ENCODE data around the gene DCTD.

The DCTD gene

DNA sequence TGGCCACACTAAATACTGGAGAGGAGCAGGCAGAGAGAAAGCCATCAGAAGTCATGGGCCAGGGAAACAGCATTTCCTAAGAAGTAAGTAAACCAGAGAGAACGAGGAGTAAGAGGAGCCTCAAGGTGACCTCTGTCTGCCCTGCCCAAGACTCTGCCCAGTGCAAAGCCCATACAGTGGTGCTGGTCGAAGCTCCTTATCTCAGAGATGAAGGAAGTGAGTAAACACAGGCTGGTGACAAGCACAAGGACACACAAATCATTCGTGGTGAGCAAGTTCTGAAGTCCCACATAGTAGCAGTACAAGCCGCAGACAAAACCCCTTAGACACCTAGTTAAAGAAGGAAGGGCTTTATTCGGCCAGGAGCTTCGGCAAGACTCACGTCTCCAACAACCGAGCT lies 62.7 kb downstream of the DCTD start:
- Histone ChIP-seq H3K4me1 (ENCODE audit: control insufficient read depth, insufficient read depth, low read length) (no peaks in the 10 kb centered on the region), H3K9me3 (ENCODE audit: control insufficient read depth, insufficient read depth, low read depth, low read length) (no peaks in the 10 kb centered on the region), H3K4me3 (ENCODE audit: low read depth, low read length) (no peak overlapping the region), H3K27ac (ENCODE audit: extremely low read depth, low read depth, low read length) (no peak overlapping the region), H3K36me3 (ENCODE audit: control insufficient read depth in 2 of 2, insufficient read depth in 1 of 2, low read length in 2 of 2) (no peaks in the 10 kb centered on the region)
- ChIA-PET POLR2A (no interaction called here), CTCF (no interaction called here)
- TF ChIP-seq SCRT1 (tag by site-specific recombination; IDR thresholded peaks at IDR 0.05; ENCODE audit: borderline replicate concordance), result no peak
- no peak for TF ChIP-seq ZNF221 (tag by site-specific recombination; IDR thresholded peaks at IDR 0.05; ENCODE audit: borderline replicate concordance)
- no peak for TF ChIP-seq SETDB1 (IDR thresholded peaks at IDR 0.05; ENCODE audit: insufficient read length, low read length)
- no peak for TF ChIP-seq ZNF155 (tag by site-specific recombination; IDR thresholded peaks at IDR 0.05)
- no peak for TF ChIP-seq ZNF423 (tag by site-specific recombination; IDR thresholded peaks at IDR 0.05)
- no peak for TF ChIP-seq ZBTB49 (tag by site-specific recombination; IDR thresholded peaks at IDR 0.05; ENCODE audit: low read depth)
- no peak for TF ChIP-seq ZNF530 (tag by site-specific recombination; IDR thresholded peaks at IDR 0.05; ENCODE audit: low read depth)
- TF ChIP-seq ZNF654 (tag by site-specific recombination; IDR thresholded peaks at IDR 0.05; ENCODE audit: low read depth), result no peak
- no peak for TF ChIP-seq ZEB2 (tag by site-specific recombination; IDR thresholded peaks at IDR 0.05)
- TF ChIP-seq ZNF837 (tag by site-specific recombination; IDR thresholded peaks at IDR 0.05), result no peak
- TF ChIP-seq ZNF488 (tag by site-specific recombination; IDR thresholded peaks at IDR 0.05), result no peak
- TF ChIP-seq KLF7 (tag by site-specific recombination; IDR thresholded peaks at IDR 0.05; ENCODE audit: borderline replicate concordance), result no peak
- no peak for TF ChIP-seq ZNF354C (tag by site-specific recombination; IDR thresholded peaks at IDR 0.05; ENCODE audit: borderline replicate concordance, low read depth)
- TF ChIP-seq ZNF600 (tag by site-specific recombination; IDR thresholded peaks at IDR 0.05), result no peak
- TF ChIP-seq ZNF121 (tag by site-specific recombination; IDR thresholded peaks at IDR 0.05), result no peak
- TF ChIP-seq ZNF664 (tag by site-specific recombination; IDR thresholded peaks at IDR 0.05), result no peak
- TF ChIP-seq ZNF18 (tag by site-specific recombination; IDR thresholded peaks at IDR 0.05), result no peak
- no peak for TF ChIP-seq FEZF1 (tag by site-specific recombination; IDR thresholded peaks at IDR 0.05)
- TF ChIP-seq, protein P1, sequence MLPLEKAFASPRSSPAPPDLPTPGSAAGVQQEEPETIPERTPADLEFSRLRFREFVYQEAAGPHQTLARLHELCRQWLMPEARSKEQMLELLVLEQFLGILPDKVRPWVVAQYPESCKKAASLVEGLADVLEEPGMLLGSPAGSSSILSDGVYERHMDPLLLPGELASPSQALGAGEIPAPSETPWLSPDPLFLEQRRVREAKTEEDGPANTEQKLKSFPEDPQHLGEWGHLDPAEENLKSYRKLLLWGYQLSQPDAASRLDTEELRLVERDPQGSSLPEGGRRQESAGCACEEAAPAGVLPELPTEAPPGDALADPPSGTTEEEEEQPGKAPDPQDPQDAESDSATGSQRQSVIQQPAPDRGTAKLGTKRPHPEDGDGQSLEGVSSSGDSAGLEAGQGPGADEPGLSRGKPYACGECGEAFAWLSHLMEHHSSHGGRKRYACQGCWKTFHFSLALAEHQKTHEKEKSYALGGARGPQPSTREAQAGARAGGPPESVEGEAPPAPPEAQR (tag by site-specific recombination; IDR thresholded peaks at IDR 0.05), result no peak
- TF ChIP-seq ZBTB7A (tag by site-specific recombination; IDR thresholded peaks at IDR 0.05; ENCODE audit: low read depth), result no peak

- POLR2A ChIA-PET, result no interaction called here
- CTCF ChIA-PET, result no interaction called here
- H3K9me3 ChIP-seq (ENCODE audit: control insufficient read depth, insufficient read depth, low read depth, low read length), result no peaks in the 10 kb centered on the region
- H3K36me3 ChIP-seq (ENCODE audit: control insufficient read depth in 2 of 2, insufficient read depth in 1 of 2, low read length in 2 of 2), result no peaks in the 10 kb centered on the region
- no peak overlapping the region for H3K27ac ChIP-seq (ENCODE audit: extremely low read depth, low read depth, low read length)
- H3K4me3 ChIP-seq (ENCODE audit: low read depth, low read length), result no peak overlapping the region
- H3K4me1 ChIP-seq (ENCODE audit: control insufficient read depth, insufficient read depth, low read length), result no peaks in the 10 kb centered on the region
- no peak for TF ChIP-seq IKZF3 (tag by site-specific recombination; IDR thresholded peaks at IDR 0.05)
- no peak for TF ChIP-seq ZNF23 (tag by site-specific recombination; IDR thresholded peaks at IDR 0.05; ENCODE audit: borderline replicate concordance)
- TF ChIP-seq ZNF175 (tag by site-specific recombination; IDR thresholded peaks at IDR 0.05), result no peak
- no peak for TF ChIP-seq ZNF148 (tag by site-specific recombination; IDR thresholded peaks at IDR 0.05; ENCODE audit: borderline replicate concordance)
- no peak for TF ChIP-seq ZNF639 (tag by site-specific recombination; IDR thresholded peaks at IDR 0.05)
- no peak for TF ChIP-seq ZNF266 (tag by site-specific recombination; IDR thresholded peaks at IDR 0.05; ENCODE audit: low read depth)
Measured at GRCh38 chr4:182853731-182854330, 63.4 kb downstream of the DCTD start.
